GM18508 (cell line): ENCODE data around the gene NRG3.

Experiments used
- ATAC-seq: cut with Tn5 transposase; IDR thresholded peaks from one replicate; pipeline ENCODE4 v1.9.1; 2021; ENCODE audit warnings: moderate number of reproducible peaks; ENCODE audit not compliant: insufficient read depth, unreplicated experiment

NRG3 gene

DNA sequence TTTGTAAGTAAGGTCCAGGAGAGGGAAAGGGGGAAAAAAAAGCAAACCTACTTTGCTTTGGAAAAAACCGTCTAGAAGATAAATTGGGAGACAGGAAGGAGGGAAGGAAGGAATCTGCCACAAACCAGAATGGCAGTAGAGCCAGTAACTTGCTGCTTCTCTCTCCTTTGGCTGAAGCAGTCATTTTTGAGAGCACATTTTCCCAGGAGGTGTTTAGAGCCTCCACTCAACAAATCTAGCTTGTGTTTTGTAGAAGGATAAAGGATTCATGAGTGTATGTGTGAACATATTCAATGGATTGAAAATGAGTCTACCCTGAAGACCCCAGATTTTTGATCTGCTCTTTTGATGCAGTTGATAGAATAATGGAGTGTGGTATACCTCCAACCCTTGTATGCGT lies 2.6 kb downstream of the NRG3 start:
- ATAC-seq = no peak

DNA sequence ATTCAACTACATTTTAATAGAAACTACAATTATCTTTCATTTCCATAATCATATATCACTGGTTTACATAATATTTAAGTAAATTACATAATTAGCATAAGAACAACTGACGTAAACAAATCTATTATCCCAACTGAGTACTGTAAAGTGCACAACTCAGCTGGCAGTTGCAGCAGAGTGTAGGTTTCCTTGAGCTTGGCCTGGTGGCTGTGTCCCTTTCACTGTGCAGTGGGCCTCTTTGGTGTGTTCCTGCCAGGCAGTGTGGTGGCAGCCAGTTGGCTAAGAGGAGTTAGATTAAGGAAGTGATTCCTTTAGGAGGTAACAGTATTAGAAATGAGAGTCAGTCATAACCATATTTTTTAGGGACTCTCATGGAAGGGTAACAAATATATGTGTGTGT lies 7.0 kb downstream of the NRG3 start:
- ATAC-seq = no peak

DNA sequence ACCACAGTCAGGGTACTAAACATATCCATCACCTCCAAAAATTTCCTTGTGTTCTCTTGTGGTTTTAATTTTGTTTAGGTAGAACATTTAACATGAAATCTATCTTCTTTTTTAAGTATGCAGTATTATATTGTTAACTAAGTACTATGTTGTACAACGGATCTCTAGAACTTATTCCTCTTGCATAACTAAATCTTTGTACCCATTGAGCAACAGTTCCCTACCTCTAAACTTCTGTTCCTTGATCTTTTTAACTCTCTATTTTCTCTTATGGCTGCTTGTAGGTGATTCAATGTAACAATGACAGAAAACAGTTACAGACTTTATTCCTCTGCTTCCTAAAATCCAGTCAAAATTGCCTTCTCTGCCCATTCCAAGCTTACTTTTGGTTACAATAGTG lies 9.9 kb downstream of the NRG3 start:
- ATAC-seq = no peak

DNA sequence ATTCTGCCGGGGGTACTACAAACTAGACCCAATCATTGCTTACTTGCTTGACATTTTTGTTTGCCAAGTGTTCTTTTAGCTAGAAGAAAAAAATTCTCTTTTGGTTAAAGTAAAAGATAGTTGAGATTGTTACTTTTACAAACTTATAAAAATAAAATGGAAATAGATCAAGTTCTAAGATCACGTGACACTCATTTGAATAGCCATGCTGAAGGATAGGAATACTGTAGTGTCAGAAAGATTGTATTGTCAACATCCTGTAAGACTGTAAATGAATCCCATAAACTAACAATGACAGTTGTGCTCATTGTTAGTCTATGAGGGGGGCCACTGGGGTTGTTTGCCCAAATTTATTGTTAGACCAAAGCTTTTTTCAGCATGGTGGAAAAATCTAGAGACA lies 10.5 kb downstream of the NRG3 start:
- ATAC-seq = no peak

DNA sequence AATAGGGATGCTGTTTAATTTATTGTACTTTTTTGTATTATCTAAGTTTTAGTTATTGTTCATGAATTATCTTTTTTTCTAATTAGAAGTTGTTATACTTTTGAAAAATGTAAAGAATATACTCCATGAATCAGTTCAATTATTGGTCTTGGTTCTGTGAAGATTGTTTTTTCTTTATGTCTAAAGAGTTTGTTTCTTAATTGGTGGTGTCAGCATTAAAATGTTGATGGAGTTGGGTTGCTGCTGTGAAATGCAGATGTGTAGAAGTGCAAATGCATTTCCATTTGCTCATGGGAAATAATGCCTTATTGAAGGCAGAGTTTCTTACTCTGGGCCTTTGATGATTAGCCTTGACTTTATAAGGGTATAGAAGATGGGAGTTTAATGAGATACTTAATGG lies 11.9 kb downstream of the NRG3 start:
- ATAC-seq = no peak

DNA sequence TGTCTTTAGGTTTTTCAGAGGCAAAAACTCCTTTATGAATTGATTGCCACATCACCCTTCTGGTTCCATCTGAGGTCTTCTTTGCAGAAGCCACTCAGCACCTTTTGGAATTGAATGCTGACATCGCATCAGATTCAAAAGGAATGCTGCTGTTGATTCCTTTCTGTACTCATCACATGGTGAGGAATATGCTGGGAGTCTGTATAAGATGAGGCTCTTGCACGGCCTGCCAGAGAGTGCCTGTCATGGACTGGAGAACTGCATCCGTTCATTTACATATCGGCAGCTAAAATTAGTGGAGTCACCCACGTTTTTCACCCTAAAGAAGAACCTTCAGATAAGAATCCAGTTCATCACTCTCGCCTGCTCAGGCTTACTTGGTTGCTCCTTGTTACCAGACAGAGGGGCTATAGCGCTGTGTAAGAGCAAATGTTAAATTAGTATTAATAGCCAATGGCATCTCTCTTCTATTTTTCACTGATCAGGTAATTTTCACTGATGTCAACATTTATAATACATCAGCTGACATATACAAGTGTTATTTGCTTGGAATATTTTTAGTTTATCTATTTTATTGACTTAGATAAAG lies 14.3 kb downstream of the NRG3 start:
- no peak for ATAC-seq

DNA sequence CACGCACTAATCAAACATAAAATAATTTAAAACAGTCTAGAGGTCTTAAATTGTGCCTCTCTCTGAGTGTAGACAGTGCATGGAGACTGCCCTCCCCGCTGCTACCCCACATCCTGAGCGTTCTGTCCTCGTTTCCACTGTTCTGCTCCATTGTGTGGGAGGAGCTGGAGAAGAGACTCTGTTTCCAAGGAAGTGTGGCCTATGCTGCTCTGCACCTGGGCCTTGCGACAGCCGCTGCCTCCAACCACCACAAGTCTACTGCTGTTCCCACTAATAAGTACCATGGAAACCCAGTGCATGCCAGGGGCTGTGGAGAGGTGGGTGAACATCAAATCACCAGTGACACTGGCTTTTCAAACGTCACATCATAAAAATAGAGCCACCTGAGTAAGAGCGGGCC lies 19.6 kb downstream of the NRG3 start:
- no peak for ATAC-seq

DNA sequence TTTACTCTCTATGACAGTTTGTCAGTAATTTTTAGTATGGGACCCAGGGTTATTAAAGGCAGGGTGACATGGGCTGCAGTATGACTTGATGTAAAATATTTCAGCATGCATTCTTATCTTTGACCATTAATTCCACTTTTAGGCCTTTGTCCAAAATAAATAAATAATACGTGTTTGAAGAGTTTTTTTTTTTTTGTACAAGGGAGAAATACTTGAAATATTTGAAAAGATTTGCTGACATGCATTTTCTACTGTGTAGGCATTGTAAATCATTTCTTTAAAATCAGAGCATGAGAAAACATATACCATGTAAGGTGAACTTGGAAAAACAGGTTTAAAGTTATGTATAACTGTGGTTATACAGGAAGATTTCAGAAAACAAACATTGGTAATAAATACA lies 23.5 kb downstream of the NRG3 start:
- ATAC-seq = no peak

DNA sequence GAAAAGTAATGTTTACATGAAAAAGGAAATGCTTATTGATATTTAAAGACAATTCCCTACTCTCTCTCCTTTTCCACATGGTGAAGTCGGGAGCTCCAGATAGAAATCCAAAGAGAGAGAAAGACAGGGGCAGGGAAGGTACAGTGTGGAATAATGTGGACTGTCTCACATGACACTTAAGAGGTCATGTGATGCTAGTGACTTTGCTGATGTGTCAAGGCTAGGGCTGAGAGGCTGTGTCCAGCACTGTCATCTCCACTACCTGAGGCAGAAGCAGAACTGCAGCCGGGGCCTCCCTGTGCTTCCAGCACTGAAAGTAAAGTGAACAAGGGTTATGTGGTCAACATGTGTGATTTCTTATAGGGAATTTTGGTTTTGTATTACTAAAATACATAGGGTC lies 26.0 kb downstream of the NRG3 start:
- no peak for ATAC-seq

DNA sequence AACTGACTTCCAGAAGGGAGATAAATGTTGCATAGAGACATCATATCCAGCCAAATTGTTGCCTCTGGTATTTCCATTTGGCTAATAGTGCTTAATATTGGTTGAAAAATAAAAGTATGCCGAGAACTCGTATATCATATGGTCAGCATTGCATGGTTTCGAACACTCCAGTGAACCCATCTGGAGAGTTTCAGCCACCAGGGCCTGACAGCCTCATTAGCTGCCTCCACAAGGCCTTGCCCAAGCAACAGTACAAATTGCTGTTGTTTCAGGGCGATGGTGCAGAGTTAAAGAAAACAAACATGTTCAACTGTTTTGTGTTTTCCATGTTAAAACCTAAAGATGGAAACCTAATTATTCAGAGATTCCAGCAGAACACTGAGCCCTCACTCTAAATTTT lies 28.5 kb downstream of the NRG3 start:
- ATAC-seq = no peak

DNA sequence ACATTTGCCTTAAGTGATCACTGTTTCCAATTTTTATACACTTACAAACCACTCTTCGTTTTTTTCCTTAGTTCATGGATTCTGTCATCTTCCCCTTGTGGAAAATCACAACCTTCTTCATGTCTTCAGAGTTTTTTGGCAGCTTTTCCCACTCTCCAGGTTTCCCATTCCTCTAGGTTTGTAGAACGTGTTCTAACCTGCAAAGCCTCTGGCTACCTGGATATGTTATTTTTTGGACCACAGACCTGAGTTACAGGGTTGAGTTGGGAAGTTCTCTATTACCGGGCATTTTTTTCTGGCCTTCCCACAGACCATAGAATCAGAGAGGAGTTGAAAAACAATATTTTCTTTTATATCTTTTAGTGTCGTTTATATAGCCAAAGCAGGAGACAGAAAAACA lies 30.2 kb downstream of the NRG3 start:
- ATAC-seq = no peak

DNA sequence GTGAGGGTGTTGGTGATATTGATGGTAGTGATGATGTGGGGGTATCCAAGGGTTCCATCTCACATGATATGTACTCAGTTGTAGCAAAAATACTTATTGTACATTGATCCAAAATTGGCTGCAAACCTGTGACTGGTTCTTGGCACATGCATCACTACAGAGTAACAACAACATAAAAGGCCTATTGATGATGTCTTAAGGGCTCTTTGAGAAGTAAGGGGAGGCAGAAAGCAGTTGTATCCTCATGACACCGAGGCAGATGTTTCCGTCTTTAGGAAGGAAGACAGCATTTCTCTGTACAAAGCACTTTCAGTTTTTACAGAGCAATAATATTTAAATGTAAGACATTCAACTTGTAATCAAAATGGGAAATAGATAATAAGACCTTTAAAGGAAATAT lies 34.5 kb downstream of the NRG3 start:
- ATAC-seq = no peak

DNA sequence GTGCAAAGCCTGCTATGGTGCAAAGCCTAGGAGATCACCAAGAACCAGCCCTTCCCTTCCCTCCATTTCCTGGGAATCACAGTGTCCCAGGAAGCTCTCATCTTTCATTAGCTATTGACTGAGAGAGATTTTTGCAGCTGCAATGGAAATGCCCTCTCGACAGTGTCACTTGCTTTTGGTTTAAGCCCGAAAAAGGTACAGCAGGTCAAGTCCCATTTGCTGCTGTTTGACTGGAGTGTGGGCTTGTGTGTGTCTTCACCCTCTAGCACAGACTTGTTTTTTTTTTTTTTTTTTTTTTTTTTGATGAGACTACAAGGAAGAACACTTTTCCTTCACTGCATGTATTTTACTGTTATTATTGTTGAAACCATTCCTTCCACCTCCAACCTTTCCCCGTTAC lies 36.3 kb downstream of the NRG3 start:
- no peak for ATAC-seq

DNA sequence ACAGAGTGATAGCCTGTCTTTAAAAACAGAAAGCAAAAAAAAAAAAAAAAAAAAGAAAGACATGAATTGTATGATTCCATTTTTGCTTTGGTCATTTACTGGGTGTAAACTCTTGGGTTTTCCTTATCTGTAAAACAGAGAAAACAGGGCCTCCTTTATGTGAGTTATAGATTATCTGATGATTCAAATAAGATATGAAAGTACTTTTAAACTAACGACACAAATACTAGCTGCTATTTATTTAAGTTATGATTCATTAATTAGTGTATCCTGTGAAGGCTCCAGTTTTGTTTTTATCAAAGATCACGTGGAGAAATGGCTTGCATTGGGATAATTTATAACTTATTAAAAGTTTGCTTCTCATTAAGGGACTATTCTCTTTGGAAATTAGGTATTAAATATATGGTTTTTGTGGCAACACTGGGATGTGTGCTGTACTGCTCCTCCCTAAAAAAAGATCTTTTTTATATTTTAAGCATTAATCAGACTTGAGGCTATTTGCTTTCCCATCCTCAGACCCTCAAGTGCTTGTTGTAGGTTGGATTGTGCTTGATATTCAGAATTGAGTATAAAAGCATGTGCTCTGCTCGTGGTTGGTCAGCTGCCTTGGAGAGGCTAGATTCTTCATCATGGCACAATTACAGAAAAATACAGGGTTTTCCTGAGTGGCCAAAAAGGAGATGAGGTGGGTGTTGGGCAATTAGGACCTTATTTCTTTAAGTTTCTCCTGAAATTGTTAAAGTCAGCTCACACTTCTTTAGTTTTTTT lies 39.9 kb downstream of the NRG3 start:
- no peak for ATAC-seq

DNA sequence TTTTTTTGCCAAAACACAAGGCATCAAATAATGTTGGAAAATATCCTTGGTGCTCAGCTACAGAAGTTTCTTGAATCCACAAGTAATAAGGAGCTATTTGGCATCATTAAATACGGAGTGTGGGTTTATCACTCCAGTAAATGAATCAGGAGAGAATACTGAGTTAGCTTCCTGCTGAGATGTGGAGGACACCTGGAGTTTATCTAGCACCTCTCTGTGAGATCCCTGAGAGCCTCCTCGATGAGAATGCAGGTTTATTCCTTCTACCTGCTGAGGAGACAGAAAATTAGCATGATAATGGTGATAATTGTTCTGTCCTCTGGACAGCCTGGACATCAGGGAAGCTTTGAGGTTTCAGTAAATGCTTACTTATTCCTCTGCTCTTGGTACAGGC lies 40.5 kb downstream of the NRG3 start:
- no peak for ATAC-seq

DNA sequence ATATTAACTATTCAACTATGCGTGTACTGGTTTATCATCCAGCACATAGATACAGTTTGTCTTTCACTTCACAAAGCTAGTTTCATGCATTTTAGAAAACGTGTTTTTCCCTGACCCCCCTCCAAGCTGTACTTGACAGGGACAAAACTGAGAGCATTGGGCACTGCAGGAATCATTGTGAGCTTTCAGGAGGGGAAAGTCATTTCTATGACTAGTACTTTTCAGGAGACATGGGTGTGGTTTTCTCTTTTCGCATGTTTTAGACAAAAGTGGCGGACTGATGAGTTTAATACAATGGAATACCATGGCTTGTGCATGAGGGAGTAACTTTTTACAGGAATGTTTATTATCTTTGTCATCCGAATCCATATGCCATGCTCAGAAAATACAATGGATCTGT lies 42.7 kb downstream of the NRG3 start:
- ATAC-seq = no peak

DNA sequence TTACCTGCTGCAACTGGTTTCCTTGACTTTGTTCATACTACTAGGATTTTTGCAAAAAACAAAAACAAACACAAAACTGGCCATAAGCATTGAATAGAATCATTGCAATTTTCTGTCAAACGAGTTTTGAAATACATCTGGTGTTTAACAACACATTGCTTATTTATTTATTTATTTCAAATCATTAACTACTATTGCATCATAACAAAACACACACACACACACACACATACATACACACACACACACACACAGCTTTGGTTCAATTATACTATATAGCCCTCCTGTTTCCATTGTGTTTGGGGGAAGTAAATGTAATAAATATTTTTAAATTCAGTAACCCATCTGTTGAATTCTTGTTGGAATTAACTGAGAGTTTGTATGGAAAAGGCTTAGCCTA lies 43.8 kb downstream of the NRG3 start:
- no peak for ATAC-seq

DNA sequence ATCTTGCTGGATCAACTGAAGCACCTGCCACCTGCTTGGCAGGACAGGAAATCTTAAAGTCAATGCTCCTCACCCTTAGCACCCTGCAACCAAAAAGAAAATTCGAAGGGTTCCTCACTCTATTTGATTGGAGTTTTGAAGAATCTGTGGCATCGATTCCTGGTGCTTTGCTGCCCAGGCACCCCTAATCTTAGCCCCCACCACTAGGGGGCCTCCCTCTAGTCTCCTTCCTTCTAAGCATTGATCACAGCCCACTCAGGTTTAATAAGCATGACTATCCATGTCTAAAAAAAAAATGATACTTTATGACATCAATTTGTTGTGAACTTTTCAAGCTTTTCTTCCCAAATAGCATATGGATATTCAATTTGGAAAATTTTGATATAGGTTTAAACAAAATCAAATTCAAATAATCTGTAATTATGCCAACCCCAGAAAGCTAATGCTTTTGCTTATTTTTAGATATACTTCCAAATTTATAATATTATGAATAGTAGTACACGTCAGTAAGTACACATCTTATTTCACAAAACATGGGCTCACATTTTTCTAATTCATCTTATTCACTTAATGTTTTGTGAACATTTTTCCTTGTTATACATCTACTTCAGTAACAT lies 45.3 kb downstream of the NRG3 start:
- ATAC-seq = no peak

DNA sequence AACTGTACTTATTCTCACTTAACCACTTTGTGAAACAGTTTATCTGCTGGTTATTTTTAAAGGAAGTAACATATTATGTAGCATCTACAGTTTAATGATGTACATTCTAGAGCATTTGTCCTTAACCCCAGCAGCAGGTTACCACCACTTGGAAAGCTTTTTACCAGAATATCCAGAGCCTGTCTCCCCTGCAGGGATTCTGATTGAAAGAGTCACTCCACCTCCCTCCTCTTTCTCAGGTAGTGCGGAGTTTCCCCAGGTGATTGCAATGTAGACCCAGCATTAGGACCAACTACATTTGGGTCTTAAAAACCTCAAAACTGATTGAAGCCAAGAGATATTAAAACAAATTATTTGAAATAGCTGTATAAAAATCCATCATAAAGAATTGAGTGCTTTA lies 53.1 kb downstream of the NRG3 start:
- ATAC-seq = no peak

DNA sequence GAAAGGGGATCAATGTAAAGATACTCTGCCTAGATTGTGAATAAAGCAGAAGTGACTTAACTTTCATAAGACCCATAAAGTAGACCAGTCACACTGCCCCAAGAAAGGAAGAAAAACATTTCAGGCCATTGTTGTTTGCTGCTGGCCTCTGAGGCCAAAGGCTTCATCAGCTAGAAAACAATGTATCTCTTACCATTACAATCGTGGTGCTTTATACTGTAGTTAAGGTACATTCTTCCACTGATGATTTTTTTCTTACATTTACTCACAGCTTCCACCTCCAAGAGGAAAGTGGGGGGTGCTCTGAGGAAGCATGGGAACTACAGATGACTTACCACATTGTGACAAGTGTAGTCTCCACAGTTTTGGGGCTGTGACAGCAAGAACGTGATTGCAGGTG lies 68.6 kb downstream of the NRG3 start:
- no peak for ATAC-seq

DNA sequence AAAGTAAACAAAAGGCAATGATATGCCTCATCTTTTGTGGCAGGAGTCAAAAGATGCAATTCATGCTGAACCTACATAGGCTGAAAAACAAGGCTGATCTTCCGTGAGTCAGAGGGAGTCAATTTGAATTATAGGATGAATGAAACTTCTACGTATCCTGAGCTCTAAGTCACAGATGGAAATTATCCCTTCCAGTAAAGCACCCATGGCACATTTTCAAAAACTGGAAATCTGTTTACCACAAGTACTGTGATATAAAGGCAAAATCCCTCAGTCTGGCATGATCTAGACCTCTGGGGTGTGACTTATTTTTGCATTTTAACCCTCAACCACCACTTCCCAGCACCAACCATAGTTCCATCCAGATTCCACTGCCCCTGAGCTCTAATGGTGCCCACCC lies 69.6 kb downstream of the NRG3 start:
- no peak for ATAC-seq

DNA sequence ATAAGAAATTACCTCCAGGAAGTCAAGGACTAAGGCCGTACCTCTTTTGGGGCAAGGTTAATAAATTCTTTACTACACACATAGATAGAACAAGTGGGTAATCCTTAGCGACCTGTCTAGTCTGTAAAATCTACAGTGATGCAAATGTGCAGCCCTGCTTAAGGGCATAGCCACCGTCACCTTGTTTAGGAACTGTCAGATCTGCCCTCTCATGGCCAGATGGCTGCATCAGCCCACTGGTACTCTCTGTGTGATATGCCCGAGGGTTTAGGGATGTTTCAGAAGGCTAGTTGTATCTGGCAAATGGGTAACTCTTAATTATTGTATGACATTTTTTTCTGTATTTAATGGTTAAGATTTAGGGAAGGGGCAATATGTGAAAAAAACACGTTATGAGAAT lies 74.3 kb downstream of the NRG3 start:
- ATAC-seq = no peak
